ENCODE results near the gene RFWD3. TPM values are rescaled to one million over a fixed set of nuclear protein-coding genes. Genes with fewer than 3 reads are reported as not detected.

RFWD3 gene
- total RNA-seq, 1 donor from 2014 or later: 29.1 TPM

DNA sequence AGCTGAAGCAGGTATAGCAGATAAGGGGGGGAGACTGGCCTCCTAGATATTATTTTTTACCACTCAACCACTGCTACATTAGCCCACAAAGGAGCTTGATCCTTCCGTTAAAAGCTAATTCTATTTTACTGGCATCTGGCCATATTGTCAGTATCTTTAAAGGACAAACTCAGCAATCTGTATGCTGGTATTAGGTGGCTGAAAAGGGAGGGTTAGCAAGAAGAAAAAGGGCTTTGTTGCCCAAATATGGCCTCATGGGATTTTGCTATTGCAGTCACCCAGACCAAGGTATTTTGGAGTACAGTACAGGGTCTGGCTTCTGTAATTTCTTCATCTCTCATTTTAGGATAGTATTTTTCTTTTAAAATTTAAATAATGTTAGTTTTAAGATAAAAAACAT, 14.4 kb downstream of the RFWD3 start:
- no peak overlapping the region for H3K4me3 ChIP-seq (ENCODE audit: low read depth, low read length)
- no peak for TF ChIP-seq CTCF (conservative IDR thresholded peaks at IDR 0.05; ENCODE audit: low read depth, low read length)
- DNase-seq (ENCODE audit: low read depth): no peak

DNA sequence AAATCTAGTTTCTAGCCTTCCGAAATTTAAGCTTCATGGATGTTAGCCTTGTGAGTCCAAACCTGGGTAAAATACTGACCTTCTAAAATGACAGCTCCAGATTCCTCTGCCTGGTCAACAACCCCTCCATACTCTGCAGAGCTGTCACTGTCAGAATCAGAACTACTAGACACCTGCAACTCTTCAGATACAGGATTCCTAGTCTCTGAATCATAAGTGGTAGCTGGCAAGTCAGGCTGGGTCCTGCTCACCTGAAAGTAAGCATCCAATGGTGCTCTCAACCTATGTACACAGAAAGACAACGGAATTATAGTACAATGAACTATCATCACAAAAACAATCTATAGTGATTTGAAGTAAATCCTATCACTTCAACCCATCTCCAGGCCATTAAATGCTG, 14.8 kb downstream of the RFWD3 start:
- H3K4me3 ChIP-seq (ENCODE audit: low read depth, low read length): no peak overlapping the region
- TF ChIP-seq CTCF (conservative IDR thresholded peaks at IDR 0.05; ENCODE audit: low read depth, low read length): no peak
- DNase-seq (ENCODE audit: low read depth): no peak

DNA sequence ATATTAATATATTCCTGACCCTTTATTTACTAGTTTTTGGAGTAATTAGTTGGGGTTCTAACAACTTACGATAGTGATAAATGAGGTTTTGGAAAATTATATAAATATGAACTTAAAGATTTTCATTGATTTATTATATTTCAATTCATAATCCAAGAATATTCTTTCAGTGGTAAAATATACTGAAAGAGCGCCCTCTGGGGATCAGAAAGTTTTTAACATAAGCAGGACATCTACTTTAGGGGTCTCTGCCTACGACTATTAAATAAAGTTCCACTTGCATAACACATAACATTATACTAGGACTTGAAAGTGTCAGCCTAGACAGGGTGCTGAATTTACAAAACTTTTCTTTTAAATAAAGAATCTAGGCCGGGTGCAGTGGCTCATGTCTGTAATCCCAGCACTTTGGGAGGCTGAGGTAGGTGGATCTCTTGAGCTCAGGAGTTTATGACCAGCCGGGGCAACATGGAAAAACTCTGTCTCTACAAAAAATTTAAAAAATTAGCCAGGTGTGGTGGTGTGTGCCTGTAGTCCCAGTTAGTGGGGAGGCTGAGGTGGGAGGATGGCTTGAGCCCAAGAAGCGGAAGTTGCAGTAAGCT, 15.6 kb downstream of the RFWD3 start:
- TF ChIP-seq CTCF (conservative IDR thresholded peaks at IDR 0.05; ENCODE audit: low read depth, low read length): peak; percentile 59
- no peak overlapping the region for H3K4me3 ChIP-seq (ENCODE audit: low read depth, low read length)
- DNase-seq (ENCODE audit: low read depth): no peak

GRCh38 chr16:74649839-74650504, 16.7 kb downstream of the RFWD3 start:
- H3K4me3 ChIP-seq (ENCODE audit: low read depth, low read length): no peak overlapping the region
- no peak for TF ChIP-seq CTCF (conservative IDR thresholded peaks at IDR 0.05; ENCODE audit: low read depth, low read length)
- DNase-seq (ENCODE audit: low read depth): no peak

DNA sequence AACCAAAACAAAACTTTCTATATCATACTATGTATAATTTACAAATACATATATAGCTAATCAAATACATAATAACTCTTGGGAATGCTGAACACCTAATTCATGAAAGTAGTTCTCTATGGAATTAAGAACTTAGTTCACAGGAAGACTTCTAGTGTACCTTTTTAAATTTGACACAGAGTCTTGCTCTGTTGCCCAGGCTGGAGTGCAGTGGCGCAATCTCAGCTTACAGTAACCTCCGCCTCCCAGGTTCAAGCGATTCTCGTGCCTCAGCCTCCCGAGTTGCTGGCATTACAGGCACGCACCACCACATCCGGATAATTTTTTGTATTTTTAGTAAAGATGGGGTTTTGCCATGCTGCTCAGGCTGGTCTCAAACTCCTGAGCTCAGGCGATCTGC, 24.7 kb downstream of the RFWD3 start:
- TF ChIP-seq CTCF (conservative IDR thresholded peaks at IDR 0.05; ENCODE audit: low read depth, low read length): no peak
- DNase-seq (ENCODE audit: low read depth): no peak
- H3K4me3 ChIP-seq (ENCODE audit: low read depth, low read length): no peak overlapping the region

DNA sequence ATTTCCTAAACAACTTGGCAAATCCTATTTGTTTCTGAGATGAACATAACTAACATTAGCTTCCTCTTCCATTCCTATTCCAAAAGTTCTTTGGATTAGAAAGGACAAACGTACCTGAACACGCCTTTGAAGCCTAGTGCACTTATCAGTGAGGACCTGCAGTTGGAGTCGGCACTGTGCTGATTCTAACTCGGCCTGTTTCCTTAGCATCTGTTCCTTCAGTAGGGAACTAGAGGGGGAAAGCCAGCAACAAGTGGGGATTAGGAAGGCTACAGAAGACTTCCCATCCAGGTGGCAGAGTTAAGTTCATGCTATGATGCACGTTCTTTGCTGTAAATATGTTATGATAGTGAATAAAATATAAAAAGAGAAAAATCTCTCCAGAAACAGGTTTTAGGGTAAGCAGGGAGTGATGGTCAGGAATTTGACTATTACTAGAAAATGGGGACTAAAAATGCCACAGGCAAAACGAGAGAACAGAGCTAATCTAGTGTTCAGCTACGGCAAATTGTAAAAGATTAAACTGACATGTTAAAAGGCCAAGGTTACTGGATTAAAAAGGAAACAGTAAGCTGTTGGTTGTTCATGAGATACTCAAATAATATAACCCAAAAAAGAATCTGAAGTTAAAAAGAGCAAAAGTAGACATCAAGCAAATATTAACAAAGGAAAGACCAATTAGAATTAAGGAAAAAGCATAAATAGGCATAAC, 28.8 kb downstream of the RFWD3 start:
- DNase-seq (ENCODE audit: low read depth): no peak
- no peak for TF ChIP-seq CTCF (conservative IDR thresholded peaks at IDR 0.05; ENCODE audit: low read depth, low read length)
- no peak overlapping the region for H3K4me3 ChIP-seq (ENCODE audit: low read depth, low read length)
